ENCODE data around the gene CACNA1C.

CACNA1C gene

DNA sequence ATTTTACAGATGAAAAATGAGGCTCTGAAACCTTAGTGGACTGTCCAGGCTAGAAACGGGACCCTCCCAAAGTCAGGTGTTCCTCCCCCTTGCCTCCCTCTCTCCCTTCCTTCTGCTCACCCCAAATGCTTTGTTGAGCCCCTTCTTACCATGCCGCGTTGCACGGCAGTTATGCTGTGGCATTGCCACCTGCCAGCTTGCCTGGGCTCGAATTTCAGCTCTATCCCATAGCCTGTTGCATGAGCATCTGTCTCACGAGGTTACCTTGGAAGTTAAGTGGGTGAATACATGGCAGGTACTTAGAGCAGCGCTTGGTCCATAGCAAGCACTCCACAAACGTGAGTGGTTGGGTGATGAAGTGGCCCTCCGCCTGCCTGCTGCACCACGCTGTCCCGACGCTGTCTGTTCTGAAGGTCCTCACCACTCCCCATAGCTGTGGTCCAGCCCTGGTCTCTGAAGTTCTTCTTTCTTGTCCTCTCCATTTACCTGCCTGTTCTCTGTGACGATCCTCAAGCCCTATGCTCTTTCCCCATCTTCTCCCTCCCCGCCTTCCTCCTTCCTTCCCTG, 269.9 kb downstream of the CACNA1C start:
- no peak for DNase-seq (ENCODE audit: low read depth)

DNA sequence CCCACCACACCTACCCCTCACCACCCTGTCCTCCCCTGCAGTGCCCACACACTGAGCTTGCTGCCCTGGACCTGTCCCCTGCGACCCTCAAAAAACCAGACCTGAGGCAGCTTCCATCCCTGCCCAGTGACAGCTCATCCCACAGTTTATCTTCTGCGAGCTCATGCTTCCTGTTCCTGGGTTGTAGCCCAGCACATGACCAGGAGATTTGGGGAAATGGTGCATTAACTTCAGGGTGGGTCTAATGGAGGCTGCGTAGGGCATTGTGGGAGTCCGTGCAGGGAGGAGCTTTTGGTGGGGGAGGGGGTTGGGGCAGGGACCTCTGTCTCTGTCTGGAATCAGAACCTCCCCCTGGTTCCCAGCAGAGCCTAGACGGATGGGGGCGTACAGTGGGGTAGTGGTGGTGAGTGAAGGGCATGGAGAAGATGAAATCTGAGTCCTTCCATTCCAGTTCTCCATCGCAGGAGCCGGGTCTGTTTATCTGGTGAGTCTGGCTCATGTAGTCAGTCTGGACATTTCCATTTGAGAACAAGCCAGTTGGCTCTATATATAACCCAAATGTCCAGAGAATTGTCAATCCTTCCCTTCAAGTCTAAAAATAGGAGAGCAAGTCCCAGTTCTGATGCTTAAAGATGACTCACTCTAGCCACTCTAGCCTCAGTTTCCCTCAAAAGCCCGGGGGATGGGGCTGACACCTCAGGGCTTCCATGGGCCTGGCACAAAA, 270.9 kb downstream of the CACNA1C start:
- DNase-seq (ENCODE audit: low read depth) = no peak

- DNase-seq (ENCODE audit: low read depth) = no peak
Observed at GRCh38 chr12:2324387-2324786, 271.6 kb downstream of the CACNA1C start.

GRCh38 chr12:2325519-2325918, 272.7 kb downstream of the CACNA1C start:
- DNase-seq (ENCODE audit: low read depth) = no peak

GRCh38 chr12:2326470-2326869, 273.7 kb downstream of the CACNA1C start:
- no peak for DNase-seq (ENCODE audit: low read depth)

- DNase-seq (ENCODE audit: low read depth) = no peak
Observed at GRCh38 chr12:2328661-2329060, 275.9 kb downstream of the CACNA1C start.

DNA sequence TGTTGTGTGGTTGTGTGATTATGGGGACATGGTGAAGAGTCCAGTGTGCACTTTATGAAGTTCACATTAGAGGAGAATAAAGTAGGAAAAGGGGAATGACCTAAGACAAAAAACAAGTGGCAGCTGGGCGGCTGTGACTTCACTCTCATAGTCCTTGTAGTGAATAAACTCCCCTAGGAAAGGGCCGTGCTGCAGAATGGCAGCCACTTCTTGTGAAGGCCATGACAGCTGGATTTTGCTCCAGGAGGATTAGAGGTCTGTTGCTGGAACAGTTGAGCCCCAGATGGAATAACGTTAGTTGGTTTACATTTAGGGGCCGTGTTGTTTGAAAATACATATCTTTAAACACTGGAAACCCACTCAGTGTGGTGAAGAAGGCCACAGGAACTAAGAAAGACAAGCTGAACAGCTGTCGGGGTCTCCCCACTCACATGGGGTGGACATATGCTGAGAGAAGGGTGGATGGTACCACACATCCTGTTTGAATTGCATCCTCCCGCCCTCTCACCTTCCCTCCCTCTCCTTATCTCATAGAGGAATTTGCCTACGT, 276.9 kb downstream of the CACNA1C start:
- no peak for DNase-seq (ENCODE audit: low read depth)

- DNase-seq (ENCODE audit: low read depth) = no peak
Observed at GRCh38 chr12:2332236-2332635, 279.4 kb downstream of the CACNA1C start.

DNA sequence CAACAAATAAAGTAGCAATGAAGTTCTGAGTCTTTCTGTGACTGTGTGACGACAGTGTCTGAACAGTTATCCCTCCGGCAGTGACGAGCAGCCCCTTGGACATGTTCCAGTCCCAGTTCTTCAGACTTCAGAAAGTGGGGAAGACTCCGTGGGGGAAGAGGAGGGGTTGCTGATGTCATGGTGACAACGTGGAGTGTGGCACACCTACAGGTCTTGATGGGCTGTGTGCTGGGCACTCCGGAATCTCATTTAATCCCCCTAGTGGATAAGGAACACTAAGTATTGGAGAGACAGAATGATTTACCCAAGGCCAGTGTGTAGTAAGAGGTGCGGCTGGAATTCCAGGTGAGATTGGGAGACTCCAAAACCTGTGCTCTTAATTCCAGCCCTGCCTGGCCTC, 280.2 kb downstream of the CACNA1C start:
- DNase-seq (ENCODE audit: low read depth) = no peak

DNA sequence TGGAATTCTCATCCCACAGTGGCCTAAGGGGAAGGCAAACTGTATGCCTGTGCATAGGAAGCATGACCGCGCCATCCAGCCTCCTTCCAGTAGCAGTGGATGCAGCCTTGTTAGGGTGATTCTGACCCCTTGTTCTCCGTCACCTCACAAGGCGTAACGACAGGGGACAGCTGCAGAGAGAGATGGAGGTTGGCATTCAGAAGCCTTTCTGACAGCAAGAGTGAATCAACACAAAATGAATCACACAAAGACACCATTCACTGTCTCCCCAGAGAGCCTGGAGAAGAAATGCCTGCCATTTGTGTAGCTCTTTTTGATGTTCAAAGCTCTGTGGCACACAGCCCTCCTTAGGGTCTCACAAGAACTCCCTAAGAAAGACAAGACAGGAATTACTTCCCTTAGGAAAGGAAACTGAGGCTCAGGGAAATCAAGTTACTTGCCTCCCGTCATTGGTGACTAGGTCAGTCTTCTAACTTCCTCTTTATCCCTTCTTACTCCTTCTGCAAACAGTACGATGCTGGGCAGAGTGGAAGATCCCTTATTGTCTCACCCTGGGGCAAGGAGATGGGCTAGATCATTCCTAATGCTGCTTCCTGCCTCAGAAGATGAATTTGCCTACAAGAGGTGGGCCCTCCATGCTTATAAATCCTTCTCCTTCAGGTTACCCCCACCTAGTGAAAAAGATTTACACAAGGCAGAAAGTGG, 280.9 kb downstream of the CACNA1C start:
- DNase-seq (ENCODE audit: low read depth) = no peak

DNA sequence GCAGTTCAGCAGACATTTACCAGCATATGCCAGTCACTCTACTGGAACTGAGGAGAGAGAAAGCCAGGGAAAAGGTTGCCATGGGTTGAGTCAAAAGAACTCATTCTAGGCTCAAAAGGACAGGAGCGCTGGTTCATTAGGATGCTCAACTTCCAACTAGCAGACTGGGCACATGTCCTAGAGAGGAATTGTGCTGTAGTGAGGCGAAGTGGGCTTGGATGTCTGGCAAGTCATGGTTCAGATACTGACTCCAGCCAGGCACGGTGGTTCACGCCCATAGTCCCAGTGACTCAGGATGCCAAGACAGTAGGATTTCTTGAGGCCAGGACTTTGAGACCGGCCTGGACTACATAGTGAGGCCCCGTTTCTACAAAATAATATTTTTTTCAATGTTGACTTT, 281.5 kb downstream of the CACNA1C start:
- no peak for DNase-seq (ENCODE audit: low read depth)

DNA sequence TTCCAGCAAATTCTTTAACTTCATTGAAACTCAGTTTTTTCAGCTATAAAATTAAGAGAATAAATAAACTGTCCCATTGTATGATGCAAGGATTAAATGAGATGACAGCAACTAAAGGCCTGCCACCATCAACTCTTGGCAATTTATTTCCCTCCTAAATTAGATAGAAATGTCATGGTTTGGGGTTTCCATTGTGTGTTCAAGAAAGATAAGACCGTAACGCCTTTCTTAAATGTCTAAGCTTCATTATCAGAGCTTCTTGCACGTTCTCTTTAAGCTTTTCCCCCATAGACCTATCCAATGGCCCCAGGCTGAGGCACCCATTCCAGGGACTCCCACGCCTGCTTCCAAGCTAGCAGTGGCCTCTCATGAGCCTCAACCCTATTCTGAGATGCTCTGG, 281.9 kb downstream of the CACNA1C start:
- no peak for DNase-seq (ENCODE audit: low read depth)

GRCh38 chr12:2335109-2335508, 282.3 kb downstream of the CACNA1C start:
- DNase-seq (ENCODE audit: low read depth) = no peak

- no peak for DNase-seq (ENCODE audit: low read depth)
Observed at GRCh38 chr12:2335513-2335912, 282.7 kb downstream of the CACNA1C start.

- DNase-seq (ENCODE audit: low read depth) = no peak
Observed at GRCh38 chr12:2335916-2336315, 283.1 kb downstream of the CACNA1C start.

GRCh38 chr12:2336409-2336829, 283.6 kb downstream of the CACNA1C start:
- DNase-seq (ENCODE audit: low read depth) = no peak

DNA sequence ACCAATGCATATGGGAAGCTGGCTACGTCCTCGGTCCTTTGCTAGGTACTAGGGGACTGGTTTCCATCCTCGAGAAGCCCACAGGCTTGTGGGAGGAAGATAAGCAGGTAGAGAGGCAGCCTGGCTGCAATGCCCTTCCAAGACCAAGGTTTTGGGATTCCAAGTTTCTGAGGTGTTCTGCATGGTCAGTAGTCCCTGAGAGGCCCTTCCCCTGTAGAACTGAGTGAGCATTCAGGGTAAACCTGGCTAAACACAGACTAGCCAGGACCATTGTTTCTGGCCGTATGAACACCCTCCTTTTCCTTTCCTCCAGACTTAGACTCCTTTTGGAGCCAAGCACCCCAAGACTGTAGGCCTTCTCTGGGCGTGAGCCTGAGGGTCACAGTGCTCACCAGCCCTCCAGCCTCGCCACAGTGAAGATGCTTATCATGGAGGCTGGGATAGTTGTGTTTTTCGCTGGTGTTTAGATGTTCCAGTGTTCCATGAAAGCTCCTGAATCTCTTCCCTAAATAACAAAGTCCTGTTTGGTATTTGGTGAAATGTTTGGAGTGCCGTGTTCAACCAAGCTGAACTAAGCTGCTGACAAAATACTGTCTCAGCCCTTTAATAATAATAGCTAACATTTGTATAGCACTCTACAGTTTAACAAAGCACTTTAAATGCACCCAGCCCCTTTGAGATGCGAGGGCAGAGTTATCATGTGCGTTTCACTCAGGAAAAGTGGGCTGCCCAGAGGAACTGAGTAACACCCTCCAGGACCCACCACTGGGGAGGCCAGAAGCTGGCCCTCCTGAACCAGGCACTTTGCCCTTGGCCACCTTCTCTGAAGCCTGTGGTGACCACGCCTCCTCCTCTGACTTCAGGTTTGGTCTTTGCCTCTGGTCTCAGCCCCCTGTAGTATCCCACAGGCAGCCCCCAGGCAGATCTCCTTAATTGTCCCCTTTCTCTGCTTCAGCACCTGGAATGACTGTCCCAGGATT, 284.5 kb downstream of the CACNA1C start:
- no peak for DNase-seq (ENCODE audit: low read depth)

GRCh38 chr12:2338381-2338780, 285.6 kb downstream of the CACNA1C start:
- DNase-seq (ENCODE audit: low read depth) = no peak

DNA sequence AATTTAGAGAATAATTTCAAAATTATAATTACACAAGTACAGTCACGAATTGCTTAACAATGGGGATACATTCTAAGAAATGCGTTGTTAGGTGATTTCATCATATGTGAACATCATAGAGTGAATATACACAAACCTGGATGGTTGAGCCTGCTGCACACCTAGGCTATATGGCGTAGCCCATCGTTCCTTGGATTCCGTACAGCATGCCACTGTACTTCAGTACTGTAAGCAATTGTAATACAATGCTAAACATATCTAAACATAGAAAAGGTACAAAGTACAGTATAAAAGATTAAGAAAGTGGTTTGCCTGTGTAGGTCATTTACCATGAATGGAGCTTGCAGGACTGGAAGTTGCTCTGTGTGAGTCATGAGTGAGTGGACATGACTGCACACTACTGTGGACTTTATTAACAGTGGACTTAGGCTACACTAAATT, 286.2 kb downstream of the CACNA1C start:
- no peak for DNase-seq (ENCODE audit: low read depth)

- DNase-seq (ENCODE audit: low read depth) = no peak
Observed at GRCh38 chr12:2341051-2341751, 288.4 kb downstream of the CACNA1C start.

GRCh38 chr12:2341871-2342270, 289.1 kb downstream of the CACNA1C start:
- no peak for DNase-seq (ENCODE audit: low read depth)

Measured in activated T-cell treated with anti-CD3 and anti-CD28 coated beads for 48 hours (primary cell).